Cardiac septum (tissue), 1 donor: ENCODE measurements around the gene PSMA7. TPM values are rescaled to one million over a fixed set of nuclear protein-coding genes. Genes with fewer than 3 reads are reported as not detected.

ENCODE experiments used
- DNase-seq: peaks from one replicate; pipeline ENCODE4 v3.0.0-alpha.2; 2020; ENCODE audit warnings: low spot score
- intact Hi-C: fragments of 100-400 bp; cut with DNase I; formaldehyde crosslinking; loops from one replicate; pipeline ENCODE4 v1.14.0; 2022
- total RNA-seq: library from RNA; stranded (reverse); fragmentation: NEBNext Ultra II Directional; extraction: Animal tissue kit (Norgen Biotek cat#: 25700); gene quantifications from one replicate; pipeline ENCODE4 v1.2.1, GENCODE V29; 2021
- donor health status: DM: no; HTN: no; CAD: no.

Gene PSMA7
- total RNA-seq, 1 donor from 2014 or later, result 198 TPM

- DNase-seq, result no peak
- intact Hi-C loops, result no loop called here
Observed at GRCh38 chr20:62174021-62174804, 31.0 kb upstream of the PSMA7 start.

- intact Hi-C loops, result no loop called here
Observed at GRCh38 chr20:62172666-62173065, 29.5 kb upstream of the PSMA7 start.

GRCh38 chr20:62171245-62171644 lies 28.1 kb upstream of the PSMA7 start:
- DNase-seq, result no peak

More at GRCh38 chr20:62172666-62173065, 29.5 kb upstream of the PSMA7 start:
- DNase-seq, result no peak

GRCh38 chr20:62170536-62170935 lies 27.3 kb upstream of the PSMA7 start:
- DNase-seq, result no peak
- intact Hi-C loops, result no loop called here

More at GRCh38 chr20:62171245-62171644, 28.1 kb upstream of the PSMA7 start:
- intact Hi-C loops, result no loop called here

- DNase-seq, result no peak
Observed at GRCh38 chr20:62168890-62169435, 25.8 kb upstream of the PSMA7 start.

GRCh38 chr20:62168061-62168460 lies 24.9 kb upstream of the PSMA7 start:
- no peak for DNase-seq
- intact Hi-C loops, result no loop called here

More at GRCh38 chr20:62168890-62169435, 25.8 kb upstream of the PSMA7 start:
- intact Hi-C loops, result no loop called here

- intact Hi-C loops, result no loop called here
Observed at GRCh38 chr20:62167474-62167873, 24.3 kb upstream of the PSMA7 start.

GRCh38 chr20:62165762-62166399 lies 22.7 kb upstream of the PSMA7 start:
- intact Hi-C loops, result no loop called here
- no peak for DNase-seq

More at GRCh38 chr20:62167474-62167873, 24.3 kb upstream of the PSMA7 start:
- DNase-seq, result no peak

GRCh38 chr20:62164879-62165761 lies 21.9 kb upstream of the PSMA7 start:
- intact Hi-C loops, result no loop called here
- no peak for DNase-seq

GRCh38 chr20:62163986-62164762 lies 21.0 kb upstream of the PSMA7 start:
- intact Hi-C loops, result no loop called here
- no peak for DNase-seq

- no peak for DNase-seq
- intact Hi-C loops, result no loop called here
Observed at GRCh38 chr20:62163485-62163865, 20.3 kb upstream of the PSMA7 start.

GRCh38 chr20:62162765-62163484 lies 19.7 kb upstream of the PSMA7 start:
- DNase-seq, result no peak
- intact Hi-C loops, result no loop called here

- no peak for DNase-seq
- intact Hi-C loops, result no loop called here
Observed at GRCh38 chr20:62161347-62161746, 18.2 kb upstream of the PSMA7 start.

- no peak for DNase-seq
- intact Hi-C loops, result no loop called here
Observed at GRCh38 chr20:62160876-62161275, 17.7 kb upstream of the PSMA7 start.

GRCh38 chr20:62160253-62160652 lies 17.1 kb upstream of the PSMA7 start:
- no peak for DNase-seq
- intact Hi-C loops, result no loop called here

GRCh38 chr20:62159839-62160238 lies 16.6 kb upstream of the PSMA7 start:
- DNase-seq, result no peak
- intact Hi-C loops, result loop anchor here (5.0 kb wide), 1 partner anchor 148 kb away; no protein-coding TSS in a partner anchor

- no peak for DNase-seq
- intact Hi-C loops, result loop anchor here (5.0 kb wide), 1 partner anchor 147 kb away; no protein-coding TSS in a partner anchor
Observed at GRCh38 chr20:62159052-62159451, 15.9 kb upstream of the PSMA7 start.

- no peak for DNase-seq
- intact Hi-C loops, result loop anchor here (5.0 kb wide), 1 partner anchor 146 kb away; no protein-coding TSS in a partner anchor
Observed at GRCh38 chr20:62158541-62158940, 15.3 kb upstream of the PSMA7 start.
